SK-N-MC (cell line): Measurements from ENCODE around the gene USH2A.

Experiments
- EZH2 ChIP-seq: fragments of 200-600 bp; sonication (generic); IDR thresholded peaks from one replicate; pipeline ENCODE4 v1.6.1; 2017; ENCODE audit warnings: antibody characterized with exemption
- FOXP2 ChIP-seq: optimal IDR thresholded peaks from 2 replicates; pipeline ENCODE3; 2011; ENCODE audit warnings: mild to moderate bottlenecking, moderate library complexity; ENCODE audit not compliant: insufficient read depth; ENCODE audit errors: extremely low read length, control extremely low read depth
- POLR2AphosphoS5 ChIP-seq: IDR thresholded peaks from 2 replicates; pipeline ENCODE4 v1.6.1; 2012; ENCODE audit warnings: mild to moderate bottlenecking, low read depth, low read length, borderline replicate concordance

GRCh38 chr1:215986401-215986800 is 436.8 kb downstream of the USH2A start:
- TF ChIP-seq POLR2AphosphoS5 (no peak), EZH2 (no peak), FOXP2 (no peak)
